Neural cell (in vitro differentiated cells): ENCODE data around the gene STYXL2. TPM values are rescaled to one million over a fixed set of nuclear protein-coding genes. Genes with fewer than 3 reads are reported as not detected.

Experiments
- H2AFZ ChIP-seq: fragments of 200-600, 300-800 bp; sonication (generic), shearing (Covaris generic); 2 replicates; pipeline ENCODE4 v1.6.0; 2014; ENCODE audit warnings: low read depth, mild to moderate bottlenecking, antibody characterized with exemption, low read length, moderate library complexity
- H3F3A ChIP-seq: fragments of 200-600 bp; shearing (Covaris generic); 2 replicates; pipeline ENCODE4 v1.6.1; 2016; ENCODE audit warnings: mild to moderate bottlenecking, moderate library complexity, mixed read lengths, antibody characterized with exemption, low read length; ENCODE audit not compliant: insufficient read depth, poor library complexity, severe bottlenecking
- H3K27ac ChIP-seq: fragments of 200-600, 300-800 bp; sonication (generic), shearing (Covaris generic); 2 replicates; pipeline ENCODE4 v1.5.1; 2014; ENCODE audit warnings: mild to moderate bottlenecking, low read length, moderate library complexity
- H3K27me3 ChIP-seq: fragments of 300-800, 200-600 bp; sonication (generic), shearing (Covaris generic); 2 replicates; pipeline ENCODE4 v1.6.0; 2014; ENCODE audit warnings: mild to moderate bottlenecking, low read depth, low read length, moderate library complexity; ENCODE audit not compliant: insufficient read depth
- H3K36me3 ChIP-seq: fragments of 300-800, 200-600 bp; sonication (generic), shearing (Covaris generic); 2 replicates; pipeline ENCODE4 v1.5.1; 2014; ENCODE audit warnings: mild to moderate bottlenecking, antibody characterized with exemption, low read length, moderate library complexity; ENCODE audit not compliant: insufficient read depth
- H3K4me2 ChIP-seq: fragments of 300-800, 200-600 bp; sonication (generic), shearing (Covaris generic); 2 replicates; pipeline ENCODE4 v1.6.0; 2014; ENCODE audit warnings: mild to moderate bottlenecking, low read length
- H3K4me3 ChIP-seq: fragments of 300-800, 200-600 bp; sonication (generic), shearing (Covaris generic); 2 replicates; pipeline ENCODE4 v1.5.1; 2014; ENCODE audit warnings: mild to moderate bottlenecking, low read length, moderate library complexity
- H3K79me2 ChIP-seq: fragments of 200-600 bp; shearing (Covaris generic); replicated peaks from 2 replicates; pipeline ENCODE4 v1.6.0; 2014; ENCODE audit warnings: mild to moderate bottlenecking, low read length, moderate library complexity; ENCODE audit not compliant: insufficient read depth
- H3K9ac ChIP-seq: fragments of 300-800, 200-600 bp; sonication (generic), shearing (Covaris generic); 2 replicates; pipeline ENCODE4 v1.6.1; 2016; ENCODE audit warnings: mild to moderate bottlenecking, low read length, mixed read lengths
- H3K9me2 ChIP-seq: fragments of 200-600 bp; shearing (Covaris generic); 2 replicates; pipeline ENCODE4 v1.6.1; 2016; ENCODE audit warnings: mild to moderate bottlenecking, low read length, mixed read lengths; ENCODE audit not compliant: insufficient read depth
- H3K9me3 ChIP-seq: fragments of 200-600, 300-800 bp; sonication (generic), shearing (Covaris generic); 2 replicates; pipeline ENCODE4 v1.6.1; 2016; ENCODE audit warnings: mild to moderate bottlenecking, mixed run types, low read length, moderate library complexity, mixed read lengths
- H4K20me1 ChIP-seq: fragments of 200-600 bp; shearing (Covaris generic); 2 replicates; pipeline ENCODE4 v1.6.1; 2016; ENCODE audit warnings: mild to moderate bottlenecking, mixed run types; ENCODE audit not compliant: insufficient read depth
- CTCF ChIP-seq: fragments of 450-650 bp; IDR thresholded peaks from 2 replicates; pipeline ENCODE4 v1.5.1; 2014; ENCODE audit warnings: antibody characterized with exemption, mild to moderate bottlenecking, moderate library complexity; ENCODE audit not compliant: poor library complexity, severe bottlenecking
- EP300 ChIP-seq: fragments of 450-650 bp; conservative IDR thresholded peaks from 2 replicates; pipeline ENCODE4 v1.6.1; 2014; ENCODE audit warnings: antibody characterized with exemption, mild to moderate bottlenecking, moderate library complexity; ENCODE audit not compliant: poor library complexity, severe bottlenecking
- EZH2 ChIP-seq: fragments of 200-600, 300-800 bp; shearing (Covaris generic), sonication (generic); IDR thresholded peaks from 2 replicates; pipeline ENCODE4 v1.6.1; 2014; ENCODE audit warnings: antibody characterized with exemption, low read length, borderline replicate concordance, mild to moderate bottlenecking; ENCODE audit not compliant: insufficient read depth, poor library complexity, severe bottlenecking
- MXI1 ChIP-seq: fragments of 450-650 bp; conservative IDR thresholded peaks from 2 replicates; pipeline ENCODE4 v1.6.1; 2014; ENCODE audit warnings: antibody characterized with exemption, mild to moderate bottlenecking; ENCODE audit not compliant: poor library complexity, severe bottlenecking
- POLR2AphosphoS5 ChIP-seq: IDR thresholded peaks from 2 replicates; pipeline ENCODE4 v1.6.1; 2012
- RAD21 ChIP-seq: fragments of 450-650 bp; conservative IDR thresholded peaks from 2 replicates; pipeline ENCODE4 v1.6.1; 2014; ENCODE audit warnings: antibody characterized with exemption, mild to moderate bottlenecking, moderate library complexity
- REST ChIP-seq: IDR thresholded peaks from 2 replicates; pipeline ENCODE4 v1.6.1; 2012; ENCODE audit warnings: borderline replicate concordance
- SMC3 ChIP-seq: fragments of 450-650 bp; conservative IDR thresholded peaks from 2 replicates; pipeline ENCODE4 v1.6.1; 2014; ENCODE audit warnings: antibody characterized with exemption, mild to moderate bottlenecking, moderate library complexity; ENCODE audit not compliant: poor library complexity
- TAF1 ChIP-seq: IDR thresholded peaks from 2 replicates; pipeline ENCODE4 v1.6.1; 2012; ENCODE audit warnings: low read depth
- polyA plus RNA-seq: library from polyadenylated mRNA; depleted of rRNA; stranded (reverse); fragments of >200 nt; gene quantifications from 2 replicates; pipeline ENCODE4 v1.2.3, GENCODE V29; 2014

Gene STYXL2
- polyA plus RNA-seq, 1 donor from 2014 or later = not detected

DNA sequence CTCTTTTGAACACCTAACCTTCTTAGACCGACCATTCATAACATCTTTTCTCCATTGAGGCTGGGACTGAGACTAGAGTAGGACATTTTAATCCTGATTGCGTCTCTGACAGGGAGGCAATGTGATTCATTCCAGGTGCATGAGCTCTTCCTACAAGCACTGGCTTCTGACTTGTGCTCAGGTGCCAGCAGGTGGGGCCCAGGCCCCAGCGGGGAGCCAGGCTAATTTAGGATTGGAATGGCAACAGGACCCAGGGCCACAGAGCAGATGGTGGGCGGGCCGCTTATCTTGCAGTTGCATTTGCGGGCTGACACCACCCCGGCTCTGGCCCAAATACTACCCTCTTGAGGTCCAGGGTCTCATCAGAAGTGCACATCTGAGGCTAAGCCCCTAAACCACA, 7.8 kb upstream of the STYXL2 start:
- Histone ChIP-seq H2AFZ (no peak overlapping the region), H3K79me2 (no peaks in the 10 kb centered on the region), H3K4me2 (no peak overlapping the region), H3K9ac (no peak overlapping the region), H3F3A (no peaks in the 10 kb centered on the region), H3K9me3 (no peaks in the 10 kb centered on the region), H3K36me3 (no peaks in the 10 kb centered on the region), H3K27ac (no peak overlapping the region), H4K20me1 (no peaks in the 10 kb centered on the region), H3K4me3 (no peak overlapping the region), H3K9me2 (no peaks in the 10 kb centered on the region), H3K27me3 (no peaks in the 10 kb centered on the region)
- TF ChIP-seq EZH2 = no peak
- TF ChIP-seq REST = no peak
- TF ChIP-seq TAF1 = no peak
- TF ChIP-seq POLR2AphosphoS5 = no peak
- TF ChIP-seq EP300 = no peak
- no peak for TF ChIP-seq RAD21

DNA sequence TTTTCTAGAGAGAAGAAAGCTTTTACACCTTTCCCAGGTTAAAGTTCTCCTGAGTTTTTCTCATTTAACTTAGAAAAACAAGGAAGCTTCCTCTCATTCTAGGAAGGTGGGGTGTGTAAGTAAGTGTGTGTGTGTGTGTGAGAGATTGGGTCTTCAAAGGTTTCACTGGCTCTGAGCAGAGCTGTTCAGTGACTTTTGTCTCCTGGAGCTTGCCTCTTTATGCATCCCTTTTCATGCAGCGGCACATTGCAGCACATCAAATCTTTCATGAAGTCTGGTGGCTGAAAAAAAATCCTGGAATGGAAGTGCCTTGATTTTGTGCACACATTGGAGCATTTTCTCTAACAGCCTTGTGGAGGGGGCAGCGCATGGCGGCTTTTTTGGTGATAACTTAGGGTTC, 7.1 kb upstream of the STYXL2 start:
- H3K79me2 ChIP-seq = no peaks in the 10 kb centered on the region
- no peak overlapping the region for H3K4me2 ChIP-seq
- TF ChIP-seq POLR2AphosphoS5 (no peak), RAD21 (no peak), EZH2 (no peak), SMC3 (no peak), REST (no peak), EP300 (no peak), MXI1 (no peak), TAF1 (no peak), CTCF (no peak)
- no peaks in the 10 kb centered on the region for H3K27me3 ChIP-seq
- no peaks in the 10 kb centered on the region for H3K9me3 ChIP-seq
- no peak overlapping the region for H3K4me3 ChIP-seq
- H4K20me1 ChIP-seq = no peaks in the 10 kb centered on the region
- no peaks in the 10 kb centered on the region for H3K9me2 ChIP-seq
- H3F3A ChIP-seq = no peaks in the 10 kb centered on the region
- H2AFZ ChIP-seq = no peak overlapping the region
- H3K27ac ChIP-seq = no peak overlapping the region
- H3K9ac ChIP-seq = no peak overlapping the region
- no peaks in the 10 kb centered on the region for H3K36me3 ChIP-seq
